ENCODE results near the gene NINJ2. TPM values are rescaled to one million over a fixed set of nuclear protein-coding genes. Genes with fewer than 3 reads are reported as not detected.

Gene NINJ2
- total RNA-seq, 4 donors from 2014 or later: 0.78 to 9.0 (median 5.2) TPM

DNA sequence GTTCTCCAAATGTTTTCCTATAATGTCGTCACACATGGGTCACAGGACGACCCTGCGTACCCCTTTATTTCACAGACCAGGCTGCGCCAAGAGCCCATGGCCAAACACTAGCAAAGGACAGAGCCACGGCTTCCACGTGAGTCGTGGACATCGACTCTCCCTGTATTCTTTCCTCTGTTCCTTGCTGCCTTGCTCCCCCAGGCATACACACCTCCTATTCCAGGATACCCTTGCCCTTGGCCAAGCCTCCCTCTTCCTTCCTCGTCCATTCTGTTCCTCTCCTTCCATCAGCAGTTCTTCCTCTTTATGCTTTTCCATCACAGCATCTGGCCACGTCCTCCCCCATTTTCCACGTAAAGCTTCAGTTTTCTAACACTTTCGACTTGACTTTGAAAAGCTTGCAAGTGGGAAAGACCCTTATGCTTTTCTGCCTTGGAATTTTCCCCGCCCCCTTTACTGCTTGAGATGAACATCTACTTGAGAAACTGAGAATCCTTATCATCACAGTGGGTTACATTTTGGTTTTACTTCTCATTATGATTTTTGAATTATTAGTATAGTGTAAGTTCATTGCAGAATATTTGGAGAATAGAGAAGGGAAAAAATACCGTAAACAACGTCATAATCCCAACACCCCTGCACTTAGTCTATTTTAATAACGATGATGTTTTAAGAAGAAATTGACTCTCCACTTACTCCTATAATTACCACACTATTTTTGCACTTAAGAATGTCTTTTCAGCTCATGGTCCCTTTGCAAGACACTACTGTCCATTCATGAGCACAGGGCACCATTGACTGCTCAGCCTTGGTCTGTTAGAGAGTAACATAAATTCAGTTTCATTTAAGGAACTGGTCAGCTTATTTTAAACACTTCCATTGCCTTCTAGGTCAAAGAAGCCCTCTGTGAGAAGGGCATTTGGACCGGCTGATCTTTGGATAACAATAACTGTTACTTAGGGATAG, 15.8 kb upstream of the NINJ2 start:
- Histone ChIP-seq H3K4me3 (no peak overlapping the region), H3K36me3 (no peaks in the 10 kb centered on the region), H3K27me3 (no peaks in the 10 kb centered on the region), H3K4me1 (no peaks in the 10 kb centered on the region), H3K27ac (no peak overlapping the region), H3K9me3 (no peaks in the 10 kb centered on the region)
- TF ChIP-seq, protein P1, sequence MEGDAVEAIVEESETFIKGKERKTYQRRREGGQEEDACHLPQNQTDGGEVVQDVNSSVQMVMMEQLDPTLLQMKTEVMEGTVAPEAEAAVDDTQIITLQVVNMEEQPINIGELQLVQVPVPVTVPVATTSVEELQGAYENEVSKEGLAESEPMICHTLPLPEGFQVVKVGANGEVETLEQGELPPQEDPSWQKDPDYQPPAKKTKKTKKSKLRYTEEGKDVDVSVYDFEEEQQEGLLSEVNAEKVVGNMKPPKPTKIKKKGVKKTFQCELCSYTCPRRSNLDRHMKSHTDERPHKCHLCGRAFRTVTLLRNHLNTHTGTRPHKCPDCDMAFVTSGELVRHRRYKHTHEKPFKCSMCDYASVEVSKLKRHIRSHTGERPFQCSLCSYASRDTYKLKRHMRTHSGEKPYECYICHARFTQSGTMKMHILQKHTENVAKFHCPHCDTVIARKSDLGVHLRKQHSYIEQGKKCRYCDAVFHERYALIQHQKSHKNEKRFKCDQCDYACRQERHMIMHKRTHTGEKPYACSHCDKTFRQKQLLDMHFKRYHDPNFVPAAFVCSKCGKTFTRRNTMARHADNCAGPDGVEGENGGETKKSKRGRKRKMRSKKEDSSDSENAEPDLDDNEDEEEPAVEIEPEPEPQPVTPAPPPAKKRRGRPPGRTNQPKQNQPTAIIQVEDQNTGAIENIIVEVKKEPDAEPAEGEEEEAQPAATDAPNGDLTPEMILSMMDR (IDR thresholded peaks at IDR 0.05): no peak
- TF ChIP-seq POLR2A (IDR thresholded peaks at IDR 0.05) (no peak), POLR2AphosphoS5 (IDR thresholded peaks at IDR 0.05) (no peak), EP300 (IDR thresholded peaks at IDR 0.05) (no peak)
- no peak for ATAC-seq
- 81 to 93% methylated on average over 7 to 15 of the region's 17 CpGs for WGBS, 2 donors (ENCODE audit: low coverage in 1 of 2)

GRCh38 chr12:675562-675961, 12.3 kb upstream of the NINJ2 start:
- Histone ChIP-seq H3K4me3 (no peak overlapping the region), H3K27ac (no peak overlapping the region), H3K36me3 (no peaks in the 10 kb centered on the region), H3K9me3 (no peaks in the 10 kb centered on the region), H3K27me3 (no peaks in the 10 kb centered on the region), H3K4me1 (no peaks in the 10 kb centered on the region)
- WGBS, 2 donors (ENCODE audit: low coverage in 1 of 2): 100% methylated on average over 4 of the region's 4 CpGs
- TF ChIP-seq POLR2AphosphoS5 (IDR thresholded peaks at IDR 0.05): no peak
- TF ChIP-seq, protein P1 (IDR thresholded peaks at IDR 0.05): no peak
- TF ChIP-seq EP300 (IDR thresholded peaks at IDR 0.05): no peak
- no peak for TF ChIP-seq POLR2A (IDR thresholded peaks at IDR 0.05)
- ATAC-seq: no peak

DNA sequence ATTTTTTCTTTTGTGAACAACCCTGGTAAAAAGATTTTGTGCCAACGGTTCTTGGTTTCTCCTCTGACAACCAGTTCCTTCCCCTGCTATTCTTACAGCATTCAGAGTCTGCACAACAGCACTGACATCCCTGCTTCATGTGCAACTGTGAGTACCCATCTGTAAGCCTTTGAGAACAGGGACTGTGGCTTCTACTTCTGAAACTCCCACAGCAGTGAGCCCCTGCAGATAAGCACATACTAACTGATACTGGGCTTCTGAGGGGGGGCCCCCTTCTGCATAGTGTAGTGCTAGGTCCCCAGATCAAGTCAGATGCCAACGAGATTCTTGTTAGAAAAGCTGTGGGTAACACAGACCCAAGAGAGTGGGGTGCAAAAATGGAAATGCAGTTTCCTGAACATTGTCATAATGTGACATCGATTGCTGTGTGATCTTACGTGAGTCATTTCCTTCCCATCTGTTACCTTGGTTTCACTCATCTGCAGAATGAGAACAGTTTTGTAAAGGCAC, 11.1 kb upstream of the NINJ2 start:
- no peaks in the 10 kb centered on the region for H3K4me1 ChIP-seq
- no peak overlapping the region for H3K4me3 ChIP-seq
- H3K36me3 ChIP-seq: no peaks in the 10 kb centered on the region
- no peak for TF ChIP-seq EP300 (IDR thresholded peaks at IDR 0.05)
- no peak for TF ChIP-seq POLR2A (IDR thresholded peaks at IDR 0.05)
- no peak for TF ChIP-seq POLR2AphosphoS5 (IDR thresholded peaks at IDR 0.05)
- TF ChIP-seq, protein P1 (IDR thresholded peaks at IDR 0.05): no peak
- H3K27ac ChIP-seq: no peak overlapping the region
- H3K27me3 ChIP-seq: no peaks in the 10 kb centered on the region
- no peaks in the 10 kb centered on the region for H3K9me3 ChIP-seq
- WGBS, 2 donors (ENCODE audit: low coverage in 1 of 2): 51 to 82% methylated on average over 3 to 4 of the region's 4 CpGs
- ATAC-seq: no peak

DNA sequence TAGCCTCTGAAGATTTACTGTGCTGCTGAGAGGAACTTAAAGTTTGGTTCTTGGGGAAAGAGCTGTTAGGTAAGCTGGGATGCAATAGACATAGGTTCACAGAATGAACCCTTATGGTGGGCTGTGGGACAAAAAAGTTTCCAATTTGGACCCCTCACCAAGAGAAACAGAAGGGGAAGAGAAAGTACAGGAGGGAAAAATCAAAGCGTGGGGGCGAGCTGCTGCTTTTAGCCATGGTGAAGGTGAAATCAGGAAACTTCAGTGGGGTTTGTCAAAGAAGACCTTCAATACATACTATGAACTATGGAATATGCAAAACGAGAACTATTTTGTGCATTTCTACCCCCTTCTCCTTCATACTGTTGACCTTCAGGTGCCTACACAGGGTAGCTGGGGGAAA, 10.6 kb upstream of the NINJ2 start:
- TF ChIP-seq POLR2A (IDR thresholded peaks at IDR 0.05): no peak
- no peak for TF ChIP-seq EP300 (IDR thresholded peaks at IDR 0.05)
- TF ChIP-seq, protein P1 (IDR thresholded peaks at IDR 0.05): no peak
- TF ChIP-seq POLR2AphosphoS5 (IDR thresholded peaks at IDR 0.05): no peak
- Histone ChIP-seq H3K36me3 (no peaks in the 10 kb centered on the region), H3K27me3 (no peaks in the 10 kb centered on the region), H3K4me3 (no peak overlapping the region), H3K4me1 (no peaks in the 10 kb centered on the region), H3K27ac (no peak overlapping the region), H3K9me3 (no peaks in the 10 kb centered on the region)
- ATAC-seq: no peak
- 89 to 100% methylated on average over 2 to 3 of the region's 3 CpGs for WGBS, 2 donors (ENCODE audit: low coverage in 1 of 2)

GRCh38 chr12:669576-669945, 6.3 kb upstream of the NINJ2 start:
- Histone ChIP-seq H3K4me3 (no peak overlapping the region), H3K27ac (no peak overlapping the region), H3K9me3 (no peaks in the 10 kb centered on the region), H3K27me3 (no peaks in the 10 kb centered on the region), H3K36me3 (no peaks in the 10 kb centered on the region), H3K4me1 (no peaks in the 10 kb centered on the region)
- WGBS, 2 donors (ENCODE audit: low coverage in 1 of 2): 80 to 92% methylated on average over 5 to 6 of the region's 8 CpGs
- no peak for ATAC-seq
- TF ChIP-seq POLR2AphosphoS5 (IDR thresholded peaks at IDR 0.05) (no peak), POLR2A (IDR thresholded peaks at IDR 0.05) (no peak), EP300 (IDR thresholded peaks at IDR 0.05) (no peak)
- TF ChIP-seq, protein P1 (IDR thresholded peaks at IDR 0.05): no peak

All from gastroesophageal sphincter (tissue), 4 donors.